HG02870 (cell line): ENCODE measurements around the gene ACTR2.
"Not testable (repeated sequence)": the region's sequence is repeated elsewhere in the genome, so short reads cannot be mapped to it uniquely, and the experiment has no call there.

Experiments
- ATAC-seq: cut with Tn5 transposase; IDR thresholded peaks from one replicate; pipeline ENCODE4 v1.9.1; 2021; ENCODE audit warnings: mild to moderate bottlenecking, moderate library complexity; ENCODE audit not compliant: unreplicated experiment

ACTR2 gene

GRCh38 chr2:65227456-65228262 lies at the start of gene ACTR2:
Gene ACTR2, plus strand, starts transcription at chr2:65227831. Its CDS starts 79 bp downstream, at chr2:65227910.
- peak; percentile 79 for ATAC-seq

GRCh38 chr2:65182570-65182969 lies 45.1 kb upstream of the ACTR2 start:
- ATAC-seq = no peak

- ATAC-seq = not testable (repeated sequence)
Measured at GRCh38 chr2:65183406-65183805, 44.2 kb upstream of the ACTR2 start.

- ATAC-seq = no peak
Measured at GRCh38 chr2:65185012-65185411, 42.6 kb upstream of the ACTR2 start.

- ATAC-seq = no peak
Measured at GRCh38 chr2:65186093-65186868, 41.4 kb upstream of the ACTR2 start.

- ATAC-seq = peak; percentile 83
Measured at GRCh38 chr2:65186872-65187851, 40.5 kb upstream of the ACTR2 start.

- no peak for ATAC-seq
Measured at GRCh38 chr2:65193446-65193845, 34.2 kb upstream of the ACTR2 start.

GRCh38 chr2:65198737-65199136 lies 28.9 kb upstream of the ACTR2 start:
- ATAC-seq = no peak

GRCh38 chr2:65199166-65199565 lies 28.5 kb upstream of the ACTR2 start:
- ATAC-seq = no peak

- ATAC-seq = no peak
Measured at GRCh38 chr2:65199891-65200290, 27.7 kb upstream of the ACTR2 start.

GRCh38 chr2:65204461-65205210 lies 23.0 kb upstream of the ACTR2 start:
- ATAC-seq = no peak

- ATAC-seq = no peak
Measured at GRCh38 chr2:65212115-65212514, 15.5 kb upstream of the ACTR2 start.

- ATAC-seq = no peak
Measured at GRCh38 chr2:65212619-65213018, 15.0 kb upstream of the ACTR2 start.

GRCh38 chr2:65213035-65213434 lies 14.6 kb upstream of the ACTR2 start:
- ATAC-seq = no peak

GRCh38 chr2:65214361-65214760 lies 13.3 kb upstream of the ACTR2 start:
- ATAC-seq = no peak

GRCh38 chr2:65214843-65215242 lies 12.8 kb upstream of the ACTR2 start:
- no peak for ATAC-seq

GRCh38 chr2:65215946-65216345 lies 11.7 kb upstream of the ACTR2 start:
- no peak for ATAC-seq

GRCh38 chr2:65220432-65221131 lies 7.0 kb upstream of the ACTR2 start:
- no peak for ATAC-seq

- not testable (repeated sequence) for ATAC-seq
Measured at GRCh38 chr2:65221275-65221674, 6.4 kb upstream of the ACTR2 start.
